ENCODE measurements around the gene ADAMTS2. TPM values are rescaled to one million over a fixed set of nuclear protein-coding genes. Genes with fewer than 3 reads are reported as not detected.

The ADAMTS2 gene
- total RNA-seq, 1 experiment from 2014 or later = 3.9 TPM

- intact Hi-C loops (cut with micrococcal nuclease) = no loop called here
- Histone ChIP-seq H2AFZ (ENCODE audit: low read depth, low read length, poor library complexity, severe bottlenecking) (no peak overlapping the region), H3K27ac (ENCODE audit: low read depth, low read length) (no peak overlapping the region), H4K20me1 (ENCODE audit: insufficient read depth) (no peaks in the 10 kb centered on the region), H3K9me2 (ENCODE audit: insufficient read depth) (no peaks in the 10 kb centered on the region), H3K79me2 (ENCODE audit: insufficient read depth, low read length) (no peaks in the 10 kb centered on the region), H3K4me3 (replicated peaks in 1 of 2; ENCODE audit: low read depth in 1 of 2, low read length in 2 of 2) (no peak overlapping the region), H3K4me2 (ENCODE audit: low read length) (no peak overlapping the region), H3K9me3 (ENCODE audit: control insufficient read depth in 1 of 2, insufficient read depth in 1 of 2, low read depth in 1 of 2, low read length in 2 of 2) (no peaks in the 10 kb centered on the region), H3K27me3 (ENCODE audit: insufficient read depth, low read length) (peaks cover 11% of the 10 kb centered on the region; the same call in 1 of the 2 replicates), H3K9ac (ENCODE audit: low read length) (no peak overlapping the region), H3K4me1 (ENCODE audit: control insufficient read depth in 1 of 2, insufficient read depth in 2 of 2, low read length in 2 of 2) (no peaks in the 10 kb centered on the region), H3K36me3 (ENCODE audit: control insufficient read depth in 1 of 2, insufficient read depth in 2 of 2, low read length in 2 of 2) (no peaks in the 10 kb centered on the region)
- ChIA-PET RAD21 (ENCODE audit: low non-redundant PET in 1 of 2, low total read pairs in 2 of 2, uncharacterized antibody in 2 of 2, unreplicated experiment in 2 of 2) (no interaction called here), POLR2A (no interaction called here), CTCF (no interaction called here)
- DNase-seq (ENCODE audit: low read depth, low spot score) (no peak), ATAC-seq (no peak)
- TF ChIP-seq POLR2AphosphoS5 (IDR thresholded peaks at IDR 0.05; ENCODE audit: low read depth, low read length) (no peak), CEBPB (IDR thresholded peaks at IDR 0.05; ENCODE audit: low read depth) (no peak), EZH2phosphoT487 (IDR thresholded peaks at IDR 0.05; ENCODE audit: borderline replicate concordance) (no peak), SRF (IDR thresholded peaks at IDR 0.05; ENCODE audit: low read depth) (no peak), JUND (IDR thresholded peaks at IDR 0.05) (no peak), EZH2 (IDR thresholded peaks at IDR 0.05) (no peak), YY1 (IDR thresholded peaks at IDR 0.05; ENCODE audit: extremely low read depth, insufficient replicate concordance, low read depth, low read length) (no peak), ATF3 (IDR thresholded peaks at IDR 0.05) (no peak), ZFX (IDR thresholded peaks at IDR 0.05) (no peak), RAD21 (IDR thresholded peaks at IDR 0.05; ENCODE audit: low read depth) (no peak), CTCF (IDR thresholded peaks at IDR 0.05 in 2 of 3, conservative IDR thresholded peaks at IDR 0.05 in 1 of 3; ENCODE audit: borderline replicate concordance in 1 of 3, insufficient read depth in 1 of 3, low read depth in 2 of 3, low read length in 2 of 3) (no peak), SP1 (IDR thresholded peaks at IDR 0.05; ENCODE audit: low read depth) (no peak)
- TF ChIP-seq, protein P1, sequence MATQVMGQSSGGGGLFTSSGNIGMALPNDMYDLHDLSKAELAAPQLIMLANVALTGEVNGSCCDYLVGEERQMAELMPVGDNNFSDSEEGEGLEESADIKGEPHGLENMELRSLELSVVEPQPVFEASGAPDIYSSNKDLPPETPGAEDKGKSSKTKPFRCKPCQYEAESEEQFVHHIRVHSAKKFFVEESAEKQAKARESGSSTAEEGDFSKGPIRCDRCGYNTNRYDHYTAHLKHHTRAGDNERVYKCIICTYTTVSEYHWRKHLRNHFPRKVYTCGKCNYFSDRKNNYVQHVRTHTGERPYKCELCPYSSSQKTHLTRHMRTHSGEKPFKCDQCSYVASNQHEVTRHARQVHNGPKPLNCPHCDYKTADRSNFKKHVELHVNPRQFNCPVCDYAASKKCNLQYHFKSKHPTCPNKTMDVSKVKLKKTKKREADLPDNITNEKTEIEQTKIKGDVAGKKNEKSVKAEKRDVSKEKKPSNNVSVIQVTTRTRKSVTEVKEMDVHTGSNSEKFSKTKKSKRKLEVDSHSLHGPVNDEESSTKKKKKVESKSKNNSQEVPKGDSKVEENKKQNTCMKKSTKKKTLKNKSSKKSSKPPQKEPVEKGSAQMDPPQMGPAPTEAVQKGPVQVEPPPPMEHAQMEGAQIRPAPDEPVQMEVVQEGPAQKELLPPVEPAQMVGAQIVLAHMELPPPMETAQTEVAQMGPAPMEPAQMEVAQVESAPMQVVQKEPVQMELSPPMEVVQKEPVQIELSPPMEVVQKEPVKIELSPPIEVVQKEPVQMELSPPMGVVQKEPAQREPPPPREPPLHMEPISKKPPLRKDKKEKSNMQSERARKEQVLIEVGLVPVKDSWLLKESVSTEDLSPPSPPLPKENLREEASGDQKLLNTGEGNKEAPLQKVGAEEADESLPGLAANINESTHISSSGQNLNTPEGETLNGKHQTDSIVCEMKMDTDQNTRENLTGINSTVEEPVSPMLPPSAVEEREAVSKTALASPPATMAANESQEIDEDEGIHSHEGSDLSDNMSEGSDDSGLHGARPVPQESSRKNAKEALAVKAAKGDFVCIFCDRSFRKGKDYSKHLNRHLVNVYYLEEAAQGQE (IDR thresholded peaks at IDR 0.05; ENCODE audit: low read depth) = no peak
- BruUV-seq (replicated peaks) = no TSS peak
Measured at GRCh38 chr5:179301376-179301775, 43.9 kb downstream of the ADAMTS2 start.

All from HCT116 (cell line).